Body of pancreas (tissue), 4 donors: Measurements from ENCODE around the gene POLR2I.
"Not testable (repeated sequence)": the region's sequence is repeated elsewhere in the genome, so short reads cannot be mapped to it uniquely, and the experiment has no call there.

Experiments
- POLR2A ChIP-seq, 3 donors: fragments of 450-650 bp; IDR thresholded peaks; one replicate each; pipeline ENCODE4 v1.6.1; 2016; ENCODE audit warnings: antibody characterized with exemption in 3 of 3, mild to moderate bottlenecking in 2 of 3
- TF ChIP-seq, protein P1 (sequence below), 7 experiments: fragments of 450-650 bp in 4 of 7; fragments of 200-600 bp in 3 of 7; sonication (generic) in 3 of 7; IDR thresholded peaks; one replicate each; pipeline ENCODE4 v1.5.1; 2016 to 2019; ENCODE audit warnings: antibody characterized with exemption in 7 of 7

DNA sequence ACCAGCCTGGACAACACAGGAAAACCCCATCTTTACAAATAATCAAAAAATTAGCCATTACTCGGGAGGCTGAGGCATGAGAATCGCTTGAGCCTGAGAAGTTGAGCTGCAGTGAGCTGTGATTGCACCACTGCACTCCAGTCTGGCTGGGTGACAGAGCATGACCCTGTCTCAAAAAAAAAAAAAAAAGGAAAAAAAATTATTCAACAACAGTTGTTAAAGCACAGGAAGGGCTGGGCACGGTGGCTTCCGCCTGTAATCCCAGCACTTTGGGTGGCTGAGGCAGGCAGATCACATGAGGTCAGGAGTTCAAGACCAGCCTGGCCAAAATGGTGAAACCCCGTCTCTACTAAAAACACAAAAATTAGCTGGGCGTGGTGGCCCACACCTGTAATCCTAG is 16.5 kb upstream of the POLR2I start:
- TF ChIP-seq, protein P1, sequence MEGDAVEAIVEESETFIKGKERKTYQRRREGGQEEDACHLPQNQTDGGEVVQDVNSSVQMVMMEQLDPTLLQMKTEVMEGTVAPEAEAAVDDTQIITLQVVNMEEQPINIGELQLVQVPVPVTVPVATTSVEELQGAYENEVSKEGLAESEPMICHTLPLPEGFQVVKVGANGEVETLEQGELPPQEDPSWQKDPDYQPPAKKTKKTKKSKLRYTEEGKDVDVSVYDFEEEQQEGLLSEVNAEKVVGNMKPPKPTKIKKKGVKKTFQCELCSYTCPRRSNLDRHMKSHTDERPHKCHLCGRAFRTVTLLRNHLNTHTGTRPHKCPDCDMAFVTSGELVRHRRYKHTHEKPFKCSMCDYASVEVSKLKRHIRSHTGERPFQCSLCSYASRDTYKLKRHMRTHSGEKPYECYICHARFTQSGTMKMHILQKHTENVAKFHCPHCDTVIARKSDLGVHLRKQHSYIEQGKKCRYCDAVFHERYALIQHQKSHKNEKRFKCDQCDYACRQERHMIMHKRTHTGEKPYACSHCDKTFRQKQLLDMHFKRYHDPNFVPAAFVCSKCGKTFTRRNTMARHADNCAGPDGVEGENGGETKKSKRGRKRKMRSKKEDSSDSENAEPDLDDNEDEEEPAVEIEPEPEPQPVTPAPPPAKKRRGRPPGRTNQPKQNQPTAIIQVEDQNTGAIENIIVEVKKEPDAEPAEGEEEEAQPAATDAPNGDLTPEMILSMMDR (IDR thresholded peaks at IDR 0.05), result not testable (repeated sequence)
- not testable (repeated sequence) for TF ChIP-seq POLR2A (IDR thresholded peaks at IDR 0.05)
